ENCODE results near the gene TAGAP. TPM values are rescaled to one million over a fixed set of nuclear protein-coding genes. Genes with fewer than 3 reads are reported as not detected.
A peak's percentile ranks its signal among the peaks of the same experiment; 100 is the strongest.

Gene TAGAP
- total RNA-seq, 1 experiment from 2014 or later, result 0.30 TPM

DNA sequence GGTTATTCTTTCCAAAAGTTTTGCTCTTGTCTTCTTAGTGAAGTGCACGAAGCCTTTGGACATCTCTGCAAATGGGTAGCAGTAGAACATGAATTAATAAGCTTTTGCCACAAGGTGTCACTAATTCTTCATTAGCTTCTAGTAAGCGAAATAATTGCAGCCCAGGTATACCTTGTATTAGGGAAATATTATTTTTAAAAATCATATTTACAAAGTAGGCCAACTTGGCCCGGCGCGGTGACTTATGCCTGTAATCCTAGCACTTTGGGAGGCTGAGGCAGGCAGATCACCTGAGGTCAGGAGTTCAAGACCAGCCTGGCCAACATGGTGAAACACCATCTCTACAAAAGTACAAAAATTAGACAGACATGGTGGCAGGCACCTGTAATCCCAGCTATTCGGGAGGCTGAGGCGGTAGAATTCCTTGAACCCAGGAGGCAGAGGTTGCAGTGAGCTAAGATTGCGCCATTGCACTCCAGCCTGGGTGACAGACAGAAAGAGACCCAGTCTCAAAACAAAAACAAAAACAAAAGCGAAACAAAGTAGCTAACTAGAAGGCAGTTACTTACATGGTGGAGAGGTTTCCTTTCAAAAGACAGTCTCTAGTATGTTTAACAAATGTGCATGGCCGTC lies 36.0 kb downstream of the TAGAP start:
- peaks cover 0 to 6% of the 10 kb centered on the region in 2 experiments; a peak in 1 of 4 replicates for H3K4me1 ChIP-seq (ENCODE audit: control insufficient read depth in 1 of 2, insufficient read depth in 2 of 2, low read length in 2 of 2)
- no TSS peak for BruUV-seq (replicated peaks)
- CTCF ChIA-PET, result interaction anchor here (1.0 to 2.7 kb wide), 7 partner anchors 9 to 126 kb away, joined by 3 to 34 read pairs (median 8); partner anchors contain the start of gene RSPH3
- RAD21 ChIA-PET (ENCODE audit: low non-redundant PET in 1 of 2, low total read pairs in 2 of 2, uncharacterized antibody in 2 of 2, unreplicated experiment in 2 of 2), result interaction anchor here (0.9 to 1.3 kb wide), 2 partner anchors 96 to 126 kb away, joined by 4 to 7 read pairs; no protein-coding TSS in a partner anchor
- no peaks in the 10 kb centered on the region for H4K20me1 ChIP-seq (ENCODE audit: insufficient read depth)
- no peaks in the 10 kb centered on the region for H3K9me3 ChIP-seq (ENCODE audit: control insufficient read depth in 1 of 2, insufficient read depth in 1 of 2, low read depth in 1 of 2, low read length in 2 of 2)
- no peak overlapping the region for H3K9ac ChIP-seq (ENCODE audit: low read length)
- no peak overlapping the region for H2AFZ ChIP-seq (ENCODE audit: low read depth, low read length, poor library complexity, severe bottlenecking)
- no peak for TF ChIP-seq RAD21 (IDR thresholded peaks at IDR 0.05; ENCODE audit: low read depth)
- TF ChIP-seq, protein P1, sequence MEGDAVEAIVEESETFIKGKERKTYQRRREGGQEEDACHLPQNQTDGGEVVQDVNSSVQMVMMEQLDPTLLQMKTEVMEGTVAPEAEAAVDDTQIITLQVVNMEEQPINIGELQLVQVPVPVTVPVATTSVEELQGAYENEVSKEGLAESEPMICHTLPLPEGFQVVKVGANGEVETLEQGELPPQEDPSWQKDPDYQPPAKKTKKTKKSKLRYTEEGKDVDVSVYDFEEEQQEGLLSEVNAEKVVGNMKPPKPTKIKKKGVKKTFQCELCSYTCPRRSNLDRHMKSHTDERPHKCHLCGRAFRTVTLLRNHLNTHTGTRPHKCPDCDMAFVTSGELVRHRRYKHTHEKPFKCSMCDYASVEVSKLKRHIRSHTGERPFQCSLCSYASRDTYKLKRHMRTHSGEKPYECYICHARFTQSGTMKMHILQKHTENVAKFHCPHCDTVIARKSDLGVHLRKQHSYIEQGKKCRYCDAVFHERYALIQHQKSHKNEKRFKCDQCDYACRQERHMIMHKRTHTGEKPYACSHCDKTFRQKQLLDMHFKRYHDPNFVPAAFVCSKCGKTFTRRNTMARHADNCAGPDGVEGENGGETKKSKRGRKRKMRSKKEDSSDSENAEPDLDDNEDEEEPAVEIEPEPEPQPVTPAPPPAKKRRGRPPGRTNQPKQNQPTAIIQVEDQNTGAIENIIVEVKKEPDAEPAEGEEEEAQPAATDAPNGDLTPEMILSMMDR (IDR thresholded peaks at IDR 0.05 in 2 of 3, conservative IDR thresholded peaks at IDR 0.05 in 1 of 3; ENCODE audit: borderline replicate concordance in 1 of 3, insufficient read depth in 1 of 3, low read depth in 2 of 3, low read length in 2 of 3), result peak in 2 of 3 experiments; percentile 39 to 53; a peak in 4 of 6 replicates
- no peaks in the 10 kb centered on the region for H3K27me3 ChIP-seq (ENCODE audit: insufficient read depth, low read length)
- no peak overlapping the region for H3K4me2 ChIP-seq (ENCODE audit: low read length)
- DNase-seq (ENCODE audit: low read depth, low spot score), result no peak
- POLR2A ChIA-PET, result interaction anchor here (1.4 kb wide), 1 partner anchor 9 kb away, joined by 6 read pairs; the partner anchor contains the start of gene RSPH3
- peak; percentile 81 for ATAC-seq
- intact Hi-C loops (cut with micrococcal nuclease), result loop anchor here (1.0 to 10.0 kb wide), 3 partner anchors 96 to 304 kb away; no protein-coding TSS in a partner anchor
- H3K27ac ChIP-seq (ENCODE audit: low read depth, low read length), result no peak overlapping the region
- peaks cover 6% of the 10 kb centered on the region for H3K79me2 ChIP-seq (ENCODE audit: insufficient read depth, low read length)
- H3K36me3 ChIP-seq (ENCODE audit: control insufficient read depth in 1 of 2, insufficient read depth in 2 of 2, low read length in 2 of 2), result no peaks in the 10 kb centered on the region
- no peak overlapping the region for H3K4me3 ChIP-seq (replicated peaks in 1 of 2; ENCODE audit: low read depth in 1 of 2, low read length in 2 of 2)
- no peaks in the 10 kb centered on the region for H3K9me2 ChIP-seq (ENCODE audit: insufficient read depth)

DNA sequence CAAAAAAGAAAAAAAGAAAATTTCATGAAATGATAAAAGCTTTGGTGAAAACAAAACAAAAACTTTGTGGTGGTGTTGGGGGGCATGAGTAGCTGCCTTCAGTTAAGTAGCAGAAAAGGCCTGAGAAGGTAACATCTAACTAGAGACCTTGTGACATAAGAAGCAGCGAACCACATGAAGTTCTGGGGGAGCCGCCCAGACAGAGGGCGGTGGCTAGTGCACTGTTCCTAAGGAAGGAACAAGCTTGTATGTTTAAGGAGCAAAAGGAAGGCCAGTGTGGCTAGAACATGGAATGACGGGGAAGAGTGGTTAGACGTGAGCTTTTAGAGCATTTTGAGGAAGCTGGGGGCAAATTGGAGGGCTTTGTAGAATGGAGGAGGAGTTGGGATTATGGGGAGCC lies 37.3 kb downstream of the TAGAP start:
- ChIA-PET POLR2A (no interaction called here), RAD21 (ENCODE audit: low non-redundant PET in 1 of 2, low total read pairs in 2 of 2, uncharacterized antibody in 2 of 2, unreplicated experiment in 2 of 2) (no interaction called here), CTCF (interaction anchor here (2.7 kb wide), 1 partner anchor 127 kb away, joined by 34 read pairs; no protein-coding TSS in a partner anchor)
- Histone ChIP-seq H3K9me3 (ENCODE audit: control insufficient read depth in 1 of 2, insufficient read depth in 1 of 2, low read depth in 1 of 2, low read length in 2 of 2) (no peaks in the 10 kb centered on the region), H3K27me3 (ENCODE audit: insufficient read depth, low read length) (no peaks in the 10 kb centered on the region), H3K4me2 (ENCODE audit: low read length) (no peak overlapping the region), H2AFZ (ENCODE audit: low read depth, low read length, poor library complexity, severe bottlenecking) (no peak overlapping the region), H3K36me3 (ENCODE audit: control insufficient read depth in 1 of 2, insufficient read depth in 2 of 2, low read length in 2 of 2) (no peaks in the 10 kb centered on the region), H3K4me1 (ENCODE audit: control insufficient read depth in 1 of 2, insufficient read depth in 2 of 2, low read length in 2 of 2) (peaks cover 11 to 19% of the 10 kb centered on the region in 2 experiments), H4K20me1 (ENCODE audit: insufficient read depth) (no peaks in the 10 kb centered on the region), H3K79me2 (ENCODE audit: insufficient read depth, low read length) (peaks cover 17% of the 10 kb centered on the region), H3K9me2 (ENCODE audit: insufficient read depth) (no peaks in the 10 kb centered on the region), H3K27ac (ENCODE audit: low read depth, low read length) (no peak overlapping the region), H3K9ac (ENCODE audit: low read length) (no peak overlapping the region), H3K4me3 (replicated peaks in 1 of 2; ENCODE audit: low read depth in 1 of 2, low read length in 2 of 2) (no peak overlapping the region)
- BruUV-seq (replicated peaks), result no TSS peak
- no peak for DNase-seq (ENCODE audit: low read depth, low spot score)
- ATAC-seq, result no peak
- intact Hi-C loops (cut with micrococcal nuclease), result loop anchor here (10.0 kb wide), 1 partner anchor 303 kb away; no protein-coding TSS in a partner anchor
- TF ChIP-seq POLR2A (IDR thresholded peaks at IDR 0.05; ENCODE audit: borderline replicate concordance, extremely low read depth, insufficient read depth, insufficient read length) (no peak), TCF7L2 (IDR thresholded peaks at IDR 0.05; ENCODE audit: borderline replicate concordance, extremely low read depth, insufficient read depth, insufficient read length) (no peak), ZFX (IDR thresholded peaks at IDR 0.05) (no peak), EGR1 (IDR thresholded peaks at IDR 0.05; ENCODE audit: low read depth) (no peak), JUND (IDR thresholded peaks at IDR 0.05) (no peak), ZNF274 (IDR thresholded peaks at IDR 0.05; ENCODE audit: low read depth, low read length) (no peak), SP1 (IDR thresholded peaks at IDR 0.05; ENCODE audit: low read depth) (no peak), FOSL1 (IDR thresholded peaks at IDR 0.05; ENCODE audit: low read depth) (no peak)
- TF ChIP-seq, protein P2, sequence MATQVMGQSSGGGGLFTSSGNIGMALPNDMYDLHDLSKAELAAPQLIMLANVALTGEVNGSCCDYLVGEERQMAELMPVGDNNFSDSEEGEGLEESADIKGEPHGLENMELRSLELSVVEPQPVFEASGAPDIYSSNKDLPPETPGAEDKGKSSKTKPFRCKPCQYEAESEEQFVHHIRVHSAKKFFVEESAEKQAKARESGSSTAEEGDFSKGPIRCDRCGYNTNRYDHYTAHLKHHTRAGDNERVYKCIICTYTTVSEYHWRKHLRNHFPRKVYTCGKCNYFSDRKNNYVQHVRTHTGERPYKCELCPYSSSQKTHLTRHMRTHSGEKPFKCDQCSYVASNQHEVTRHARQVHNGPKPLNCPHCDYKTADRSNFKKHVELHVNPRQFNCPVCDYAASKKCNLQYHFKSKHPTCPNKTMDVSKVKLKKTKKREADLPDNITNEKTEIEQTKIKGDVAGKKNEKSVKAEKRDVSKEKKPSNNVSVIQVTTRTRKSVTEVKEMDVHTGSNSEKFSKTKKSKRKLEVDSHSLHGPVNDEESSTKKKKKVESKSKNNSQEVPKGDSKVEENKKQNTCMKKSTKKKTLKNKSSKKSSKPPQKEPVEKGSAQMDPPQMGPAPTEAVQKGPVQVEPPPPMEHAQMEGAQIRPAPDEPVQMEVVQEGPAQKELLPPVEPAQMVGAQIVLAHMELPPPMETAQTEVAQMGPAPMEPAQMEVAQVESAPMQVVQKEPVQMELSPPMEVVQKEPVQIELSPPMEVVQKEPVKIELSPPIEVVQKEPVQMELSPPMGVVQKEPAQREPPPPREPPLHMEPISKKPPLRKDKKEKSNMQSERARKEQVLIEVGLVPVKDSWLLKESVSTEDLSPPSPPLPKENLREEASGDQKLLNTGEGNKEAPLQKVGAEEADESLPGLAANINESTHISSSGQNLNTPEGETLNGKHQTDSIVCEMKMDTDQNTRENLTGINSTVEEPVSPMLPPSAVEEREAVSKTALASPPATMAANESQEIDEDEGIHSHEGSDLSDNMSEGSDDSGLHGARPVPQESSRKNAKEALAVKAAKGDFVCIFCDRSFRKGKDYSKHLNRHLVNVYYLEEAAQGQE (IDR thresholded peaks at IDR 0.05; ENCODE audit: low read depth), result no peak
- TF ChIP-seq, protein P3, sequence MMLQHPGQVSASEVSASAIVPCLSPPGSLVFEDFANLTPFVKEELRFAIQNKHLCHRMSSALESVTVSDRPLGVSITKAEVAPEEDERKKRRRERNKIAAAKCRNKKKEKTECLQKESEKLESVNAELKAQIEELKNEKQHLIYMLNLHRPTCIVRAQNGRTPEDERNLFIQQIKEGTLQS (IDR thresholded peaks at IDR 0.05), result no peak

All from HCT116 (cell line).